GM18498 (cell line): ENCODE results near the gene GPER1.
"Not testable (repeated sequence)": the region's sequence is repeated elsewhere in the genome, so short reads cannot be mapped to it uniquely, and the experiment has no call there.

Source experiments
- ATAC-seq: cut with Tn5 transposase; IDR thresholded peaks from one replicate; pipeline ENCODE4 v1.9.1; 2021; ENCODE audit warnings: mild to moderate bottlenecking, moderate library complexity; ENCODE audit not compliant: unreplicated experiment

GPER1 gene

GRCh38 chr7:1068013-1068412 is 19.9 kb upstream of the GPER1 start:
- ATAC-seq: no peak

GRCh38 chr7:1068619-1069018 is 19.3 kb upstream of the GPER1 start:
- no peak for ATAC-seq

- ATAC-seq: no peak
Measured at GRCh38 chr7:1070544-1071011, 17.3 kb upstream of the GPER1 start.

- no peak for ATAC-seq
Measured at GRCh38 chr7:1071731-1072254, 16.1 kb upstream of the GPER1 start.

GRCh38 chr7:1073142-1073977 is 14.6 kb upstream of the GPER1 start:
- ATAC-seq: no peak

- not testable (repeated sequence) for ATAC-seq
Measured at GRCh38 chr7:1074018-1074417, 13.9 kb upstream of the GPER1 start.

GRCh38 chr7:1074593-1075431 is 13.1 kb upstream of the GPER1 start:
- no peak for ATAC-seq

- ATAC-seq: no peak
Measured at GRCh38 chr7:1076184-1077072, 11.5 kb upstream of the GPER1 start.

- no peak for ATAC-seq
Measured at GRCh38 chr7:1078519-1078918, 9.4 kb upstream of the GPER1 start.

- ATAC-seq: no peak
Measured at GRCh38 chr7:1078985-1079384, 8.9 kb upstream of the GPER1 start.

GRCh38 chr7:1079546-1079945 is 8.4 kb upstream of the GPER1 start:
- ATAC-seq: no peak

- ATAC-seq: no peak
Measured at GRCh38 chr7:1080252-1080920, 7.5 kb upstream of the GPER1 start.

- ATAC-seq: no peak
Measured at GRCh38 chr7:1080921-1081255, 7.0 kb upstream of the GPER1 start.

GRCh38 chr7:1081336-1081735 is 6.6 kb upstream of the GPER1 start:
- no peak for ATAC-seq

- no peak for ATAC-seq
Measured at GRCh38 chr7:1081931-1082401, 5.9 kb upstream of the GPER1 start.

GRCh38 chr7:1083729-1084657 is 3.9 kb upstream of the GPER1 start:
- no peak for ATAC-seq

- no peak for ATAC-seq
Measured at GRCh38 chr7:1085266-1085665, 2.6 kb upstream of the GPER1 start.

GRCh38 chr7:1085910-1086421 is 1.9 kb upstream of the GPER1 start:
- no peak for ATAC-seq
